KG1 (cell line): ENCODE results near the gene TMEM97.
"Not testable (repeated sequence)": the region's sequence is repeated elsewhere in the genome, so short reads cannot be mapped to it uniquely, and the experiment has no call there.

Experiments
- DNase-seq: peaks from one replicate; lab custom pipeline; 2025; lab: John Stamatoyannopoulos, UW

TMEM97 gene

GRCh38 chr17:28318759-28319597, at the start of gene TMEM97:
Gene TMEM97 (plus strand): TSS chr17:28319200. CDS start chr17:28319240, 40 bp downstream.
- peak; percentile 92 for DNase-seq

GRCh38 chr17:28270055-28270454, 48.9 kb upstream of the TMEM97 start:
- DNase-seq, result no peak

GRCh38 chr17:28270926-28271325, 48.1 kb upstream of the TMEM97 start:
- DNase-seq, result no peak

- DNase-seq, result no peak
Measured at GRCh38 chr17:28271431-28271830, 47.6 kb upstream of the TMEM97 start.

- no peak for DNase-seq
Measured at GRCh38 chr17:28272166-28272565, 46.8 kb upstream of the TMEM97 start.

GRCh38 chr17:28273341-28273740, 45.7 kb upstream of the TMEM97 start:
- DNase-seq, result not testable (repeated sequence)

GRCh38 chr17:28274591-28275265, 44.3 kb upstream of the TMEM97 start:
- DNase-seq, result no peak

- DNase-seq, result no peak
Measured at GRCh38 chr17:28276011-28276410, 43.0 kb upstream of the TMEM97 start.

GRCh38 chr17:28279411-28279810, 39.6 kb upstream of the TMEM97 start:
- DNase-seq, result no peak

- no peak for DNase-seq
Measured at GRCh38 chr17:28280826-28281225, 38.2 kb upstream of the TMEM97 start.

- no peak for DNase-seq
Measured at GRCh38 chr17:28282596-28282995, 36.4 kb upstream of the TMEM97 start.

- DNase-seq, result no peak
Measured at GRCh38 chr17:28285965-28286364, 33.0 kb upstream of the TMEM97 start.

- DNase-seq, result no peak
Measured at GRCh38 chr17:28290703-28291102, 28.3 kb upstream of the TMEM97 start.

- no peak for DNase-seq
Measured at GRCh38 chr17:28291780-28292330, 27.1 kb upstream of the TMEM97 start.

- DNase-seq, result not testable (repeated sequence)
Measured at GRCh38 chr17:28292878-28293277, 26.1 kb upstream of the TMEM97 start.

- no peak for DNase-seq
Measured at GRCh38 chr17:28293994-28294393, 25.0 kb upstream of the TMEM97 start.

- no peak for DNase-seq
Measured at GRCh38 chr17:28295677-28296578, 23.1 kb upstream of the TMEM97 start.

GRCh38 chr17:28298449-28298848, 20.6 kb upstream of the TMEM97 start:
- DNase-seq, result no peak

- no peak for DNase-seq
Measured at GRCh38 chr17:28306954-28307401, 12.0 kb upstream of the TMEM97 start.

- no peak for DNase-seq
Measured at GRCh38 chr17:28313841-28314240, 5.2 kb upstream of the TMEM97 start.

- no peak for DNase-seq
Measured at GRCh38 chr17:28315846-28316705, 2.9 kb upstream of the TMEM97 start.
